Measurements from ENCODE around the gene SAE1. TPM values are rescaled to one million over a fixed set of nuclear protein-coding genes. Genes with fewer than 3 reads are reported as not detected.

Gene SAE1
- total RNA-seq, 2 donors from 2014 or later = 48.4 to 73.0 TPM

DNA sequence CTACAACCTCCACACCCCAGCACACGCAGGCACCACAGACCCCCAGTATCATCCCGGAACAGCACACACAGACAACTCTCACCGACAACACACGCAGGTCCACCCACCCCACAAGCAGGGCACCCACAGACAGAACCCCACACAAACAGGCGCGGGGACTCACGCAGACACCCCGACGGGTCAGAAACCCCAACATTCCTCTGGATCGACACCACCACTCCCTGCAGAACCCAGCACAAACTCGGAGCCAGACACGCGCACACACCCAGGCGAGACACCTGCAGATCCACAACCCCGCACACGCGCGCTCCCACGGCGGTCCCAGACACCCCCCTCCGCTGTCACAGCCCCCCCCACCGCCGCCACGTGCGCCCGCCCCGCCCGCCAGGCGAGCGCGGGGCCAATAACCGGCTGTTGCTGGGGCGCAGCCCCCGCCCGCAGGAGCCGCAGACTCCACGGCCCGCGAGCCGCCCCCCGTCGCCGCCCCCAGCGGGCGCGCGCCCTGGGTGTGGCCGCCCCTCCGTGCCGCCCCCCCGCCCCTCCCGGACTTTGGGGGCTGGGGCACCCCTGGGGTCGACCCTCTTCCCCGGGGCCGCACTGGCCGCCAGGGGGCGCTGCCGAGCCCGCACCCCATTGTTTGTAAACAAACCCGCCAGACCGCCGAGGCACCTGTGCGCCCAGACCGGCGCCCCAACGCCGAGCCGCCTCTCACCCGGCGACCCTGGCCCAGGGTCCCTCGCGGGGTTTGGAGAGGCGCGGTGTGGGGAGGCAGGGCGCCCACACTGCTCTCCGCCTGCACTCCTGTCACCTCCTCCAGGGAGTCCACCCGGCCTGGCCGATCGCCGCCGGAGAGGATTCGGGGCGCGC lies 99.7 kb downstream of the SAE1 start:
- Histone ChIP-seq H3K9me3 (no peaks in the 10 kb centered on the region), H3K27ac (peak overlapping the region; percentile 84 to 99), H3K36me3 (no peaks in the 10 kb centered on the region), H3K4me1 (replicated peaks) (peaks cover 12% of the 10 kb centered on the region), H3K27me3 (replicated peaks; ENCODE audit: insufficient read depth) (no peaks in the 10 kb centered on the region), H3K4me3 (peak overlapping the region; percentile 76 to 85)
- WGBS = 2% methylated on average over 36 of the region's 84 CpGs
- intact Hi-C loops (cut with DNase I) = no loop called here
- TF ChIP-seq, protein P1, sequence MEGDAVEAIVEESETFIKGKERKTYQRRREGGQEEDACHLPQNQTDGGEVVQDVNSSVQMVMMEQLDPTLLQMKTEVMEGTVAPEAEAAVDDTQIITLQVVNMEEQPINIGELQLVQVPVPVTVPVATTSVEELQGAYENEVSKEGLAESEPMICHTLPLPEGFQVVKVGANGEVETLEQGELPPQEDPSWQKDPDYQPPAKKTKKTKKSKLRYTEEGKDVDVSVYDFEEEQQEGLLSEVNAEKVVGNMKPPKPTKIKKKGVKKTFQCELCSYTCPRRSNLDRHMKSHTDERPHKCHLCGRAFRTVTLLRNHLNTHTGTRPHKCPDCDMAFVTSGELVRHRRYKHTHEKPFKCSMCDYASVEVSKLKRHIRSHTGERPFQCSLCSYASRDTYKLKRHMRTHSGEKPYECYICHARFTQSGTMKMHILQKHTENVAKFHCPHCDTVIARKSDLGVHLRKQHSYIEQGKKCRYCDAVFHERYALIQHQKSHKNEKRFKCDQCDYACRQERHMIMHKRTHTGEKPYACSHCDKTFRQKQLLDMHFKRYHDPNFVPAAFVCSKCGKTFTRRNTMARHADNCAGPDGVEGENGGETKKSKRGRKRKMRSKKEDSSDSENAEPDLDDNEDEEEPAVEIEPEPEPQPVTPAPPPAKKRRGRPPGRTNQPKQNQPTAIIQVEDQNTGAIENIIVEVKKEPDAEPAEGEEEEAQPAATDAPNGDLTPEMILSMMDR (IDR thresholded peaks at IDR 0.05) = peak; percentile 84 to 91 (median 88)
- TF ChIP-seq POLR2AphosphoS5 (IDR thresholded peaks at IDR 0.05) = no peak
- DNase-seq (ENCODE audit: low spot score) = no peak

DNA sequence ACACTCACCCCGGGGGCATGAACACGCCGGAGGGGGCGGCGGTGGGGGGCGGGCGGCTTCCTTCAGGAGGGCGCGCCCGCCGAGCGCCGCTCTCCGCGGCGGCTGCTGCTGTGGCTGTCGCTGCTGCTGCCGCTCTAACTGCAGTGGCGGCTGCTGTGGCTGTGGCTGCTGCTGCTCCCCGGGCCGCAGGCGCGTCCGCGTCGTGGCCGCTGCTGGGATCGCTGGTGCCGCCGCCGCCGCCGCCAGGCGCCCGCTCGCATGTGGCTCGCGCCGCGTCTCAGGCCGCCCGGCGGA lies 100.2 kb downstream of the SAE1 start, which contains the start of gene BBC3:
BBC3 (minus strand) TSS at position 279 of the 294 bp plus-strand sequence. CDS start 2,768 bp downstream, outside the sequence.
- intact Hi-C loops (cut with DNase I) = no loop called here
- Histone ChIP-seq H3K27ac (peak within 1 kb of the TSS; percentile 84 to 99), H3K4me1 (replicated peaks) (peaks cover 12% of the 10 kb centered on the region), H3K4me3 (peak within 1 kb of the TSS; percentile 76 to 85), H3K9me3 (no peaks in the 10 kb centered on the region), H3K36me3 (no peaks in the 10 kb centered on the region), H3K27me3 (replicated peaks; ENCODE audit: insufficient read depth) (no peaks in the 10 kb centered on the region)
- TF ChIP-seq, protein P1 (IDR thresholded peaks at IDR 0.05) = no peak
- peak; percentile 64 for TF ChIP-seq POLR2A (IDR thresholded peaks at IDR 0.05)
- TF ChIP-seq POLR2AphosphoS5 (IDR thresholded peaks at IDR 0.05) = no peak
- WGBS = 0% methylated on average over 9 of the region's 43 CpGs
- no peak for DNase-seq (ENCODE audit: low spot score)

DNA sequence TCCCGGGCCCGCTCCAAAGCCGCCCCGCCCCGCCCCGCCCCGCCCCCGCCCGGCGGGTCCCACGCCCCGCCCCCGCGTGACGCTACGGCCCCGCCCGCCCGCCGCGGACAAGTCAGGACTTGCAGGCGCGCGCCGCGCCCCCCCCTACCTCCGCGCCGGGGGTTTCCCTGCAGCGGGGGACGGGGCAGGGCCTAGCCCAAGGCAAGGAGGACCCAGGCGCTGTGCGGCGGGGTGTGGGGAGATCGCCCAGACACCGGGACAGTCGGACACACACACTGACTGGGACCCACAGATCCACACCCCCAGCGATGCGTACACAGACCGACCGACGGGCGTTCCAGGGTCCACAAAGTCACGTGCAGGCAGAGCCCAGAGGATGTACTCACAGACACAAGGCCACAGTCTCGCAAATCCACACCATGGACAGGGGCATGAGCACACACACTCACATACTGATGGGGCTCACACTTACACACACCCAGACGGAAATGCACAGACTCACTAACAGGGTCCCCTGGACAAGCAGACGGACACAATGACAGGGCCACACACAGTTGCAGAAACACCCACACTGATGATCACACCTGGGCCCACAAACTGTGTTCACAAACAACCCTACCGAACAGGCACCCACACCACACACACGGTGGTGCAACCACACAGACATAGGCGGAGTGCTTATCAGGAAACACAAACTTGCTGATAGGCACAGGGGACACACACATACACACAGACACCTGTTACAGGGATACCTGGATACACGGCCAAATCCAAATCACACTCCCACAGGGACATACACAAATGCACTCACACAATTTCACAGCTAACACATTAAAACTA lies 100.8 kb downstream of the SAE1 start:
- intact Hi-C loops (cut with DNase I) = no loop called here
- H3K4me1 ChIP-seq (replicated peaks) = peaks cover 10% of the 10 kb centered on the region
- no peaks in the 10 kb centered on the region for H3K27me3 ChIP-seq (replicated peaks; ENCODE audit: insufficient read depth)
- peak overlapping the region; percentile 76 to 85 for H3K4me3 ChIP-seq
- TF ChIP-seq POLR2A (IDR thresholded peaks at IDR 0.05) (peak; percentile 15), POLR2AphosphoS5 (IDR thresholded peaks at IDR 0.05) (peak; percentile 43)
- TF ChIP-seq, protein P1 (IDR thresholded peaks at IDR 0.05) = no peak
- no peaks in the 10 kb centered on the region for H3K36me3 ChIP-seq
- no peaks in the 10 kb centered on the region for H3K9me3 ChIP-seq
- DNase-seq (ENCODE audit: low spot score) = peak; percentile 82
- peak overlapping the region; percentile 79 to 84 for H3K27ac ChIP-seq
- 15% methylated on average over 20 of the region's 51 CpGs for WGBS

DNA sequence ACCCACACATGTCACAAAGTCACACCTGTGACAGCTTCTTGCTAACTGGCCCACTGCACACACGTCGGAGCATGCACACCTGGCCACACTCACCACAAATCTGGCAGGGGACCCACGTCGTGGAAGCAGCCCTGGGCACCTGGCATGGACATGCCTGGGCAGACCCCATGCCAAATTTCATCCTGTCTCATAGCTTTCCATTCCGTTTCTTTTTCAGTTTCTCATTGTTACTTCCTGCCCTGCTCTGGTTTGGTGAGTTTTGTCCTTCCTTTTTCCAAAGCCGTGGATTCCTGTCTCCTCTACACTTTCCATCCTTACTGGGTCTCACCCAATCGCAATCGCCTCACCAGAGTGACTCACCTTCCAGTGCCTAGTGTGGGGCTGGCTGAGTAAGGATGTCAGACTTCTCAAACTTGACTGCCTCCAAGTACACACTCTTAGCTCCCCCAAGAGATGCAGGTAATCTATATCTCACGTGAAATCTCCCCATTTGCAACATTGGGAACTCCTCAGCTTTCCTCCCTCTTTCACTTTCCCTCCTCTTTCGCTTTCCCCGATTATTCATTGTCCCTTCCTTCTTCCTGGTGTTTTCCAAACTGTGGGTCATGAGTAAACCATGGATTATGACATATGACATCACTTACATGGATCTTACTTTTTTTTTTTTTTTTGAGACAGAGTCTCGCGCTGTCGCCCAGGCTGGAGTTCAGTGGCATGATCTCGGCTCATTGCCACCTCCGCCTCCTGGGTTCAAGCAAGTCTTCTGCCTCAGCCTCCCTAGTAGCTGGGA lies 102.0 kb downstream of the SAE1 start:
- intact Hi-C loops (cut with DNase I) = no loop called here
- Histone ChIP-seq H3K27me3 (replicated peaks; ENCODE audit: insufficient read depth) (no peaks in the 10 kb centered on the region), H3K9me3 (no peaks in the 10 kb centered on the region), H3K36me3 (no peaks in the 10 kb centered on the region), H3K27ac (peak overlapping the region; percentile 79 to 84), H3K4me3 (no peak overlapping the region), H3K4me1 (replicated peaks) (peaks cover 3% of the 10 kb centered on the region)
- TF ChIP-seq, protein P1 (IDR thresholded peaks at IDR 0.05) = no peak
- TF ChIP-seq POLR2AphosphoS5 (IDR thresholded peaks at IDR 0.05) = peak; percentile 35
- WGBS = 27% methylated on average over 16 of the region's 16 CpGs
- peak; percentile 65 for DNase-seq (ENCODE audit: low spot score)
